ENCODE data around the gene SPAG16. TPM values are rescaled to one million over a fixed set of nuclear protein-coding genes. Genes with fewer than 3 reads are reported as not detected.

Gene SPAG16
- total and polyA plus RNA-seq, 2 donors from 2014 or later: 35.9 to 38.5 TPM

- H3K4me1 ChIP-seq (ENCODE audit: control insufficient read depth in 2 of 3, insufficient read depth in 2 of 3, low read depth in 1 of 3, low read length in 3 of 3): no peaks in the 10 kb centered on the region
- no peak overlapping the region for H3K9ac ChIP-seq (ENCODE audit: low read length in 3 of 3)
- H3K4me3 ChIP-seq (ENCODE audit: low read length in 3 of 3): no peak overlapping the region
- FAIRE-seq (no peak), DNase-seq (no peak)
- H3K27ac ChIP-seq (ENCODE audit: low read depth in 2 of 2, low read length in 2 of 2): no peak overlapping the region
- no peaks in the 10 kb centered on the region for H3K9me3 ChIP-seq (ENCODE audit: control insufficient read depth in 2 of 3, insufficient read depth in 1 of 3, low read length in 3 of 3)
- no peaks in the 10 kb centered on the region for H3K27me3 ChIP-seq (ENCODE audit: control insufficient read depth, insufficient read depth, low read length)
- TF ChIP-seq CTCF (IDR thresholded peaks at IDR 0.05; ENCODE audit: borderline replicate concordance, extremely low read depth, insufficient read depth): no peak
- intact Hi-C loops (cut with DNase I): no loop called here
- no peaks in the 10 kb centered on the region for H3K36me3 ChIP-seq (ENCODE audit: control insufficient read depth in 2 of 3, insufficient read depth in 3 of 3, low read length in 3 of 3)
Measured at GRCh38 chr2:213296270-213296669, 12.0 kb downstream of the SPAG16 start.

- no peak overlapping the region for H3K27ac ChIP-seq (ENCODE audit: low read depth in 2 of 2, low read length in 2 of 2)
- no peak for FAIRE-seq
- no peak for DNase-seq
- H3K9me3 ChIP-seq (ENCODE audit: control insufficient read depth in 2 of 3, insufficient read depth in 1 of 3, low read length in 3 of 3): peaks cover 6 to 20% (median 15%) of the 10 kb centered on the region in 3 donors
- no peak overlapping the region for H3K9ac ChIP-seq (ENCODE audit: low read length in 3 of 3)
- no peaks in the 10 kb centered on the region for H3K4me1 ChIP-seq (ENCODE audit: control insufficient read depth in 2 of 3, insufficient read depth in 2 of 3, low read depth in 1 of 3, low read length in 3 of 3)
- intact Hi-C loops (cut with DNase I): no loop called here
- no peak for TF ChIP-seq CTCF (IDR thresholded peaks at IDR 0.05; ENCODE audit: borderline replicate concordance, extremely low read depth, insufficient read depth)
- no peaks in the 10 kb centered on the region for H3K27me3 ChIP-seq (ENCODE audit: control insufficient read depth, insufficient read depth, low read length)
- H3K36me3 ChIP-seq (ENCODE audit: control insufficient read depth in 2 of 3, insufficient read depth in 3 of 3, low read length in 3 of 3): peaks cover 0 to 21% (median 13%) of the 10 kb centered on the region in 3 donors
- no peak overlapping the region for H3K4me3 ChIP-seq (ENCODE audit: low read length in 3 of 3)
Measured at GRCh38 chr2:213306316-213306942, 22.2 kb downstream of the SPAG16 start.

- no peaks in the 10 kb centered on the region for H3K9me3 ChIP-seq (ENCODE audit: control insufficient read depth in 2 of 3, insufficient read depth in 1 of 3, low read length in 3 of 3)
- no peak overlapping the region for H3K4me3 ChIP-seq (ENCODE audit: low read length in 3 of 3)
- H3K9ac ChIP-seq (ENCODE audit: low read length in 3 of 3): no peak overlapping the region
- no peaks in the 10 kb centered on the region for H3K27me3 ChIP-seq (ENCODE audit: control insufficient read depth, insufficient read depth, low read length)
- no peak for TF ChIP-seq CTCF (IDR thresholded peaks at IDR 0.05; ENCODE audit: borderline replicate concordance, extremely low read depth, insufficient read depth)
- intact Hi-C loops (cut with DNase I): no loop called here
- DNase-seq (no peak), FAIRE-seq (no peak)
- peaks cover 0 to 9% (median 3%) of the 10 kb centered on the region in 3 donors for H3K36me3 ChIP-seq (ENCODE audit: control insufficient read depth in 2 of 3, insufficient read depth in 3 of 3, low read length in 3 of 3)
- peaks cover 0 to 3% (median 0%) of the 10 kb centered on the region in 3 donors for H3K4me1 ChIP-seq (ENCODE audit: control insufficient read depth in 2 of 3, insufficient read depth in 2 of 3, low read depth in 1 of 3, low read length in 3 of 3)
- no peak overlapping the region for H3K27ac ChIP-seq (ENCODE audit: low read depth in 2 of 2, low read length in 2 of 2)
Measured at GRCh38 chr2:213315168-213315876, 31.1 kb downstream of the SPAG16 start.

Data from kidney (tissue), 14 donors.